CD4-positive, alpha-beta T cell treated with Interleukin-12 subunit alpha and Interleukin-12 subunit beta, for 1 hour (primary cell): Measurements from ENCODE around the gene R3HCC1L.

ENCODE experiments used
- DNase-seq: peaks from one replicate; pipeline ENCODE4 v3.0.0-alpha.2; 2020

R3HCC1L gene

GRCh38 chr10:98262571-98262970 is 128.1 kb downstream of the R3HCC1L start:
- DNase-seq: no peak

- DNase-seq: no peak
Observed at GRCh38 chr10:98263088-98263487, 128.6 kb downstream of the R3HCC1L start.

GRCh38 chr10:98264378-98265065 is 130.1 kb downstream of the R3HCC1L start:
- no peak for DNase-seq

DNA sequence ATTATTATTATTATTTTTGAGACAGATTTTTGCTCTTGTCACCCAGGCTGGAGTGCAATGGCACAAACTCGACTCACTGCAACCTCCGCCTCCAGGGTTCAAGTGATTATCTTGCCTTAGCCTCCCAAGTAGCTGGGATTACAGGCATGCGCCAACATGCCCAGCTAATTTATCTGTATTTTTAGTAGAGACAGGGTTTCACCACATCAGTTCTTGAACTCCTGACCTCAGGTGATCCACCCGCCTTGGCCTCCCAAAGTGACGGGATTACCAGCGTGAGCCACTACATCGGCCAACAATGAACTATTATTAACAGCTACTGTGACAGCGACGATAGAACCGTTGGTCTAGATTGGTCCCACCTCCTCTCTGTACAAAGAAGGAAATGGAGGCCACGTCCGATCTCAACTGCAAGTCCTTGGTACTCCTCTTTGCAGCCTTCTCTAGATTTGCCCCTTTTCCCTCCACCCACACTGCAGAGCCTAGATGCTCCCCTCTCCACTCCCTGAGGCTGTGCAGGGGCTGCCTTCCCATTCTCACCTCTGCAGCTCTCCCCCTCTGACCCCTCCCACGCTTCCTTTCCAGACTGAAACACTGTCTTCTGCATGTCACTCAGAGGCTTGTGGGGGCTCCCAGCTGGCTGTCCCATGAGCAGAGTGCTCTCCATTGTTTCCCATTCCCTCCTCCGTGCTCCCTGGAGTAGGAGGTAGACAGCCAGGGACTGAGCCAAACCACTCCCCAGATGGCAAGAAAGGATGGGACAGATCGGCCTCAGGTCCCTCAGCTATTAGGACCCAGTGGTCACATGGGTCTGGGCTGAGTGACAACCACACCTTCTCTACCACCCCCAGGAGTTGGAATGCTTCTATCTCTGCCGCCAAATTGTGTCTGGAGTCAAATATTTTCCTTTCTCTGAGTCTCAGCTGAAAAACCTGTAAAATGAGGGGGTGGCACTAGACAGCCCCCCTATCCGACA is 131.2 kb downstream of the R3HCC1L start:
- DNase-seq: no peak

GRCh38 chr10:98266647-98267046 is 132.2 kb downstream of the R3HCC1L start:
- DNase-seq: no peak

- DNase-seq: no peak
Observed at GRCh38 chr10:98267069-98267893, 132.8 kb downstream of the R3HCC1L start.

GRCh38 chr10:98267894-98268693 is 133.6 kb downstream of the R3HCC1L start, which contains the start of gene LOXL4:
TSS of gene LOXL4 (minus strand) at chr10:98268194. CDS start at chr10:98263019, 5,175 bp downstream.
- DNase-seq: no peak

- no peak for DNase-seq
Observed at GRCh38 chr10:98268694-98269431, 134.4 kb downstream of the R3HCC1L start.

DNA sequence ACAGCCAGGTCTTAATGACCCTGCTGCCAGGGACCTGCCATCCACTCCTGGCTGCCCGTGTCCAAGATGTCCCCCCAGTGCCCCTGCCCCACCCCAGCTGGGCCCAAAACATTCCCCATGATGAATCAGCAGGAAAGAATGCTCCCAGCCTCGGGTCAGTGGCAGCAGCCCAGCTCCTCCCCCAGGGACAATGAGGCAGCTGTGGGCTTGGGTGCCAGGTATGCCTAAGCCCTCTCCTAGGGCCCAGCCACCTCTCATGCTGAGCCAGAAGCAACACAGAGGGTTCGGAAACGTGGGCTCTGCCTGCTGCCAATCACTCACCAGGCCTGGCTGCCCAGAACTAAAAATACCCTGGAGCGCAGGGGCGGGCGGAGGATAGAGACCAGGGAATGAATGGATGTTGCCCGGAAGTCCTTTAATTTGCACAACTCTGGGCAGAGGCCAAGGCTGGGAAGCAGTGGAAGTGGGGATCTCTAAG is 135.0 kb downstream of the R3HCC1L start:
- DNase-seq: no peak

DNA sequence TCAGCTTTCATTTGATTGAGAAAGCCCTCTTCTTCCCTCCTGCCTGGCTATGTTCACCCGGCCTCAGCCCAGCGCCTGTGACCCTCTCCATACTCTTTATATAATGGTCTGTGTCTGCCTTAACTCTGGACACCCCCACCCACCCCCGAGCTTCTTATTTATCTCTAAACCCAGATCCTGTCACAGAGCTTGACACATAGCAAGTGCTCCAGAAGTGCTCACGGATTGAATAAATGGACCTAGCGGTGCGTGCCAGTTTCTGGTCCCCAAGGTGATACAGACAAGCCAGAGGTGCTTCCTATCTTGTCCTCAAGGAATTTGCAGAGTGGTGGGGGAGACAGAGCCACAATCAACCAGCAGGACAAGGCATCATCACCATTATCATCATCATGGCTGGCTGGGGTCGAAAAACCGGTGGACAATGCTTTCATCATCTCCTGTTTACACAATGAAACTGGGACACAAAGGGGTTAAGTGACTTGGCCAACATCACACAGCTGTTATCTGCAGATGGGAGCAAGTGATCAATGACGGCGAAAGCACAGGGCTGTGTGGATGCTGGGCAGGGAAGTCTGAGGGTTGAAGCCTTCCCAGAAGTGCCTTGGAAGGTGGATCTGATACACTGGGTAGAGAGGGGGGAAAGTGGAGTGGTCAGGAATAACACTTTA is 135.8 kb downstream of the R3HCC1L start:
- no peak for DNase-seq

DNA sequence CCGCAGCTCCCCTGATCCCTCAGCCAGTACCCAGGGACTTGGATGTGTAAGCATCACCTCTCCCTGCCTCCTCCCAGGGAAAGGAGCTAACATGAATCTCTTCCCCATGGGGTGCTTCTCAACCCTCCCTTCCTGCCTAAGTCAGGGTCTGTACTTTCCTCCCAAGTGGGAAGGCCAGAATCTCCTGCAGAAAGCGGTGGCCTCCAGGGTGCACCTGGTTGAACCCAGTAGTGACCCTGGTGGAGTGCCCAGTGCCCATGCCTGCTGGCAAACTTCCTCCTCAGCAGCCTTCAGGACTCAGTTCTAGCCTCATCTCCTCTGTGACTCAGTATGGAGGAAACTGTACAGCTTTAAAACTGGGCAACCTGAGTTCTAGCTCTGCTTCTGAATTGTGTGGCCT is 136.3 kb downstream of the R3HCC1L start:
- DNase-seq: no peak

- no peak for DNase-seq
Observed at GRCh38 chr10:98272245-98272644, 137.8 kb downstream of the R3HCC1L start.

GRCh38 chr10:98272656-98273055 is 138.2 kb downstream of the R3HCC1L start:
- DNase-seq: no peak

- DNase-seq: no peak
Observed at GRCh38 chr10:98273057-98273850, 138.8 kb downstream of the R3HCC1L start.

DNA sequence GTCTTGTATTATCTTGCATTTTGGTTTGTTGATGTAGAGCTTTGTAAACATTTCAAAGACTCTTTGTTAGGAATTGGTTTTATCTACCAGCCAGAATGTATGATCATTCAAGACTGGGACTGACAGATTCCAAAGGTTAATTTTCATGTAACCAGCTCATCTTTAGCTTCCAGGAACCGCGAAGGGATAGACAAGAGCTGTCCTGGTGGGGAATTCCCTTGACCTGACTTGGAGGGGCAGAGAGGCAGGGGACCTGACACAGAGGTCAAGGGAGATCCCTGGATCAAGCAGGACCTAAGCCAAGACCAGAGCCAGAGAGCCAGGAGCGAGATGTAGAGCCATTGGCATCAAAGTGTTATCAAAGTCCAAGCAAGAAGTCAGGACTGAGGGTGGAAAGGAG is 140.1 kb downstream of the R3HCC1L start:
- DNase-seq: no peak

GRCh38 chr10:98276311-98276710 is 141.9 kb downstream of the R3HCC1L start:
- no peak for DNase-seq

DNA sequence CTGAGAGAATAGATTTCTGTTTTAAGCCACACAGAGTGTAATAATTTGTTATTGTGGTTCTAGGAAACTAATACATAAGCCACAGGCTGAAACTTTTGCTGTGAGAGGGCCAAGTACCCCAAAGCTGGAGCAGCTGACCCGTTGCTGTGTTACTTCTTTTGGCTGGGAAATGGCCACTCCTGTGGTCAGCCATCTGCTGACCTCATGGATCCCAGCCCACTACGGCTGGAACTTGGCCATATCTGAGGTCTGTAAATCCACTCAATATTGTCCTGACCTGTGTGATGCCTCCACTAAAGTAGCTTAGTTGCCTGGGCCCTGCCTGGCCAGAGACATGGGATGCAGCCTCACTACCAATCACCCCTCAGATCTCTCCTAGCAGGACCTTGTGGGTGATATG is 151.0 kb downstream of the R3HCC1L start:
- no peak for DNase-seq

GRCh38 chr10:98286419-98286818 is 152.0 kb downstream of the R3HCC1L start:
- DNase-seq: no peak

DNA sequence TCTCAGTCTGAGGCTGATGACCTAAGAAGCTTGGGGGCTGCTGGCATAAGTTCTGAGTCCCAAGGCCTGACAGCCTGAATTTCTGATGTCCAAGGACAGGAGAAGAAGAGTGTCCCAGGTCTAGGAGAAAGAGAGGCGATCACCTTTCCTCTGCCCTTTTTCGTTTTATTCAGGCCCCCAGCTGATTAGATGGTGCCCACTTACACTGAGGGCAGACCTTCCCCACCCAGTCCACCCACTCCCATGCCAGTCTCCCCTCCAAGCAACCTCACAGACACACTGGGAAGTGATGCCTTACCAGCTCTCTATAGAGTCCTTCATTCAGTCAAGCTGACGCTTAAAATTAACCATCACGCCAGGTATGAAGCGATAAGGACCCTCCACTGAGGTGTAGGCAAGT is 152.9 kb downstream of the R3HCC1L start:
- no peak for DNase-seq

DNA sequence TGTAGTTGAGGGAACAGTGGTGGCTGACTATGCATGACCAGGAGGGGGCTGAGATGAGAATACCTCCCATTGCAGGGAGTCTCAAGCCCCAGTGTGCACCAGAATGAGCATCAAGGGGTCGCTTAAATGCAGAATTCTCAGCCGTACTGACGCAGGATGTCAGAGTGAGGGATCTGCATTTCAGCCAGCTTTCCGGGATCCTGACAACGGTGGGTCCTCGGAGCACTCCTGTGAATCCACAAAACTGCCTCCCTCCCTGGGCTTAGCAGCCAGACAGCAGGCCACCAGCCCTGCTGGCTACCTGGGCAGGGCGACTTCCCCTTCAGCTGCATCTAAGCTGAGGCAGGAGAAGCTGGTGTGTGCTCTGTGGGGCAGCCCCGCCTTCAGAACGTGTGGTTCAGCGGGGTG is 155.3 kb downstream of the R3HCC1L start:
- DNase-seq: no peak
